Activated effector memory CD4-positive, alpha-beta T cell treated with anti-CD3 and anti-CD28 coated beads, Interleukin-2, amount 50 U/mL, for 16 hours (primary cell): ENCODE results near the gene BTF3.
"Not testable (repeated sequence)": the region's sequence is repeated elsewhere in the genome, so short reads cannot be mapped to it uniquely, and the experiment has no call there.

Experiments
- DNase-seq: peaks from one replicate; pipeline ENCODE4 v3.0.0-alpha.2; 2020

Gene BTF3

DNA sequence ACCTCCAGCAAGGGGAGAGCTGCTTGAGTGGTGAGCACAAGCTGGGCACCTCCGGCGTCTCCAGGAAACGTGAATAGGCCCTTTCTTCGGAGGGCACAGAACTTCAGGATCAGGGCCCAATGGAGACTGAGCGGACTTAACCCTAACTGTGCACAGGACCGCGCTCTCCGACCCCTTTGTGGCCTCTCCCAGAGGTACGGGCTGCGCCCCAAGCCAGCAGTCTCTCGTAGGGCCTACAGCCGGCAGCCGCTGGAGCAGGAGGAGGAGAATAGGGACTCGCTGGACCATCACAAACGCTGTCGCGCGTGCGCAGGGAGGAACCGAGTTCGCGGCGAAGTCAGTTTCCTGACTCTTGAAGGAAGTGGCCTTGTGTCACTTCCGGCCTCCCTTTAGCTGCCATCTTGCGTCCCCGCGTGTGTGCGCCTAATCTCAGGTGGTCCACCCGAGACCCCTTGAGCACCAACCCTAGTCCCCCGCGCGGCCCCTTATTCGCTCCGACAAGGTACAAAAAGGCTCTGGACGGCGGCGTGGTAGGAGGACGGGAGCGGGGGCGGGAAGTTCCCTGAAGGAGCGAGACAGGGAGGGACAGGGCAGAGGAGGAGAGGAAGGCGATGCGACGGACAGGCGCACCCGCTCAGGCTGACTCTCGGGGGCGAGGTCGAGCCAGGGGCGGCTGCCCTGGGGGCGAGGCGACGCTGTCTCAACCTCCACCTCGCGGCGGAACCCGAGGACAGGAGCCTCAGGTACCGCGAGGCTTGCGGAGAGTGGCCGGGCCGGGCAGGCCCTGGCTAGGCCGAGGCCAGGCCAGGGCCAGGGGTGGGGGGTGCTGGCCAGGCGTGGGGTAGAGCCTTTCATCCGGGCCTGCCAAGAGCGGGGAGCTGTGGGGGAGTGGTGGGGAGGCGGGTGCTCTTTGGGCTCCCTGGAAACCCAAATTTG, at the start of gene BTF3:
TSS of gene BTF3 (plus strand) at position 386 of the 936 bp plus-strand sequence. CDS start at position 612, 226 bp downstream.
- DNase-seq: peak; percentile 98

DNA sequence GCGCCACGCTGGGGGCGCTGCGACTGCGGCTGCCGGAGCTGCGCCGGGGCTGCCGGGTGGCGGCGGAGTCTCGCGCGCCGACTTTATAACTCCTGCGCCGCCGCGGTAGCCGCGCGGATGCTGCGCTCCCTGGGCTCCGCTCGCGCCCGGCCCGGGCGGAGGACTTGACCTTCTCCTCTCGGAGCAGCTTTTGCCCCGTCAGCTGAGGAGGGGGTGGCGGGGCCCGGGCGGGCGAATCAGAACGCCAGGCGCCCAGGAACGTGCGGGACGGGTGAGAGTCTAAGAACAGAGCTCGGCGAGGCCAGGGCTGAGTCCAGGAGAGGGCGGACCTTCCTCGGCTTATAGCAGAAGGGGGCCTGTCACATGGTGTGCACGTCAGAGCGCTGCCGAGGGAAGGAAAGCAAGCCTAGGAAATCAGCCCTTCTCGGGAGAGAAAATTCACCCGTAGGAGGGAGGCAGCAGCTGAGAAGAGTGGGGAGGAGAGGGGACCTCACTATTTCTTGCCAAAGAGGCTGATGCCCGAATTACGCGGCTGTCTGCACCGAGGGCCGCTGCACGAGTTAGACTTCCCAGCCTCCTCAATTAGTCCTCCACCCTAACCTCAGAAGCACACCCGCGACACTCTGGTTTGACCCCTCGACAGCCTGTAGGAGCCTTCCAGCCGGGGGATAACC, 49.6 kb upstream of the BTF3 start, which contains the start of gene FOXD1:
TSS of gene FOXD1 (minus strand) at position 315 of the 674 bp plus-strand sequence. CDS start 415 bp downstream, outside the sequence.
- DNase-seq: peak; percentile 76

GRCh38 chr5:73450137-73450536, 48.1 kb upstream of the BTF3 start:
- DNase-seq: no peak

- no peak for DNase-seq
Measured at GRCh38 chr5:73450672-73451223, 47.5 kb upstream of the BTF3 start.

DNA sequence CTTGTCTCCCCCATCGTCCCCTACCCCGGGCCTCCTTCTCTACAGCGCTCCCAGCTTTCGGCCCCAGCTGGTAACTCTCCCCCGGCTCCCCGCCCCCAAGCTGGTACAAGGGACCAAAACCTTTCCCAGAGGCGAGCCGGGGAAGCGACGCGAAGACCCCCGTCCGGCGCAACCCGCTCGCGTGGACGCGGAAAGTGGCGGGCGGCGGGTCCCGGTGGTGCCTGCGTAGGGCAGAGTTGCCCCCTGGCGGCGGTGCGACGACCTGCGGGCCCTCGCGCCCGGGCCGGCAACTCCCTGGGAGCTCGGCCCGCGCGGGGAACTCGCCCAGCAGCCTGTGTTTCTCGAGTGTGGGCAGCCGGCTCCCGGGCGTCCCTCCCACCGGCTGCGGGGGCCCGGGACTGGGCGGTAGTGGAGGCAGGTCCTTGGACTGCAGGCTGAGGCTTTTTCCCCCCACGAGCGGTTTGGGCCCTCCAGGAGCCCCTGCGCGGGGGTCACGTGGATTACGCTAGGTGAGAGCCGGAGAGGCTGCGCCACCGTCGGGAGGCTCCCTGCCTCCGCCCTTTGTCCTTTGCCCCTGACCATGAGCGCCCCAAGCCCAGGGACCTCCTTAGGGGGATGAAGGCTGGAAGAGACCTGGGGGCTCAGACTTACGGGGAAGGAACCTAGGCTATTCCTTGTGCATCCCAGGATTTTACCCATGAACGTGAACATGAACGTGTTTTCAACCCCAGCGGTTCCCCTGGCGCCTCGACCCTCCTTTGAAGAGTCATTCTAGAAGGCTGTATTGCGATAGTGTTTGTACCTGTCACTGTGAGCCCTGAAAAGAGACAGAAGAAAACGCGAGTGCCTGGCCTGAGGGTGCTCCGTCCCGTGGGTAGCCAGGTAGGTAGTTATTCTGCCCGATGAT, 46.8 kb upstream of the BTF3 start:
- DNase-seq: peak; percentile 89

- DNase-seq: no peak
Measured at GRCh38 chr5:73452215-73452614, 46.0 kb upstream of the BTF3 start.

- peak; percentile 70 for DNase-seq
Measured at GRCh38 chr5:73454379-73455036, 43.7 kb upstream of the BTF3 start.

GRCh38 chr5:73456462-73456861, 41.8 kb upstream of the BTF3 start:
- not testable (repeated sequence) for DNase-seq

- DNase-seq: no peak
Measured at GRCh38 chr5:73459366-73459765, 38.9 kb upstream of the BTF3 start.

DNA sequence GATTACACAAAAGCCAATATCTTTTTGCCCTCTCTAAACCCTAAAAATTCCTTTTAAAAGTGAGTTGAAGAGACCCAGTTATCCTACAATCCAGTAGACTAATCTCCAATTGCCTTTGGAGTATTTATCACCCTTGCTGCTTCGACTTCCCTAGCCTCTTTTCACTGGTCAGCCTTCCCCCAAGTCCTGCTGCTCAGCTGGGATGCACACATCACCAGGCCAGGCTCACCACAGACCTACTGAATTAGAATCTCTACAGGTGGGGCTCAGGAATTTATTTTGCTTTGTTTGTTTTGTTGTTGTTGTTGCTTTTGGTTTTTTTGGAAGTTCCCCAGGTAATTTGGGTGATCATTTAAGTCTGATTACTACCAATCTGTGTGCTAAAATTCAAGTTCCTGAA, 38.1 kb upstream of the BTF3 start:
- DNase-seq: no peak

DNA sequence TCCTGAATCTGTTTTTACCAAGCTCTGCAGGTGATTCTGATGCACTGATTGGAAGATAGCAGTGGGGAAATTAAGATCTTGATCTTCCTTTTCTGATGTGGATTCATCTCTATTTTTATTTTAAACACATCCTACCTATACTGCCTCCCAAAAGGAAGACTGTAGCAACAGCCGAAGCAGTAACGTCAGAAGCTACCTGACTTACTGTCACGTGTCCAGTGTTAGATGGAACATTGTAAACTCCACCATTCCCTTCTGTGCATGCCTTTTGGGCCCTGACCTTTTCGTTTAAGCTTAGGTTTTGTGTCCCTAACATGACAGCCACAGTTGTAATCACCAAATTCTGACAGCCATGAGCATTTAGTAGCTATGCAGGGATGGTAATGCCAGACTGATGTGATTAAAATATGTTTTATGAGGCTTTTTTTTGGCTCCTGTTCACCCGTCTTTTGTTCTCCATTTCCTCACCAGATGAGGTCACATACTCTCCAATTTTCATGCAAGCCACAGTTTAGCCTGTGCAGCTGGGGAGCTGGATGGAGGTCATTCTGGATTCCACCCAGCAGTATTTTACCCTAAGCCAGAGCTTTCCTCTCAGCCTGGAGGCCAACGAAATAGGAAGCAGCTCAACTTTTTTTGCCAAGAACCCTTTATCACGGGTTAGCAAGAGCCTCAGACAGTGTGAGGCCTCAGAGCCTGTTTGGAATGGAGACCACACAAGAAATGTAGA, 34.1 kb upstream of the BTF3 start:
- DNase-seq: no peak

GRCh38 chr5:73468638-73469037, 29.6 kb upstream of the BTF3 start:
- DNase-seq: not testable (repeated sequence)

- no peak for DNase-seq
Measured at GRCh38 chr5:73469878-73470277, 28.4 kb upstream of the BTF3 start.

DNA sequence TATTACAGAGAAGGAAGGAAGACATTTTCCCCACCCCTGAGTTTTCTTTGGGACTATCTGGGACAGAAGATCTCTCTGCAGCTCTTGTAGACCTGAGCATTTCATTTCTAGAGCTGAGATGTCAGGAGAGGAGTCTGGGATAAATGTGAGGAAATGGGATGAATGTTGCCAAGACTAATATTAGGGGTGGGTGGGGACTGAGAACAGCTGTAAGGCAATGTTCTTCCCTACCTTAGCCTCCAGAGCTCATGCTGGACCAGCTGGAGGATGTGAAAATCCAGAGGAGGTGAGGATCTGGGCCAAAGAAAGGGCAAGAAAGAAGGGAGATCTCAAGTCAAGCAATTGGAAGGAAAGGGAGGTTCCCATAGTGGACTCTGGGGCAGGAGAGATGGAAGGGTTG, 26.6 kb upstream of the BTF3 start:
- no peak for DNase-seq

DNA sequence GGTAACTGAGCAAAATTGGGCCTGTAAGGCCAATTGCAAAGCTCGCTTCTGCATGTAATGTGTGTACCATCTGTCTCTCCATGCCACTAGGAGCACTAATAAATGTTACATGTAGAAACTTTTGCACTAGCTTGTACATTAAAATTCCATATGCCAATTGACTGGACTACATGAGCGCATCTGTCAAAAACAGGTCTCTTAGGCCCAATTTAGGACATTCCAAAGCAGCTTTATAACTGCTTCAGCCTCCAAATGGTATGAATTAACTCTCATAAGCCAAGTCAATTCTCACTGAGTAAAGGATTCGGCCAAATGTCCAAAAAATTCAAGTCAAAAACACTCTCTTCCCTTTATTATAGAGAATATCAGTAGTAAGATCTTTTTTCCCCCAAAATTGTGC, 26.1 kb upstream of the BTF3 start:
- no peak for DNase-seq

DNA sequence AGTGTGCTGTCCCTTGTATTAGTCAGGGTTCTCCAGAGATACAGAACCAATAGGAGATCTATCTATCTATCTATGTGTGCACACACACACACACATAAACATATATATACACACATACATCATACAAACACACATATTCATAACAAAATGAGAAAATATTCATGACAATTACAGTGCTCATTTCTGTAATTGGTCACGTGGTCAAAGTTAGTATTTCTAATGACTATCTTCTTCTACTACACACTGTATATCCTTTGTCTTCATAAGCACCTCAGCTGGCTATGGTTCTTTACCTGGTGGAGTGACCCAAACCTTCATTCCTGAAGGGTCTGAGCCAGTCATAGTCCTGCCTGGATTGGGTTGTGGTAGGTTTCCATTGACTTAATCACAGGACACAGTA, 17.7 kb upstream of the BTF3 start:
- DNase-seq: no peak

- no peak for DNase-seq
Measured at GRCh38 chr5:73482383-73483136, 15.7 kb upstream of the BTF3 start.

GRCh38 chr5:73483676-73484075, 14.6 kb upstream of the BTF3 start:
- DNase-seq: no peak

- no peak for DNase-seq
Measured at GRCh38 chr5:73484511-73484910, 13.7 kb upstream of the BTF3 start.

GRCh38 chr5:73485715-73486114, 12.5 kb upstream of the BTF3 start:
- DNase-seq: no peak
